GM12891 (cell line): ENCODE data around the gene GRIK4.

Source experiments
- POLR2A ChIP-seq: IDR thresholded peaks from 2 replicates; pipeline ENCODE4 v1.6.1; 2011; ENCODE audit warnings: low read depth, low read length, control low read depth
- POLR2AphosphoS5 ChIP-seq: IDR thresholded peaks from 2 replicates; pipeline ENCODE4 v1.6.1; 2011; ENCODE audit warnings: low read depth, low read length, control low read depth

GRCh38 chr11:120565466-120566155, 54.1 kb downstream of the GRIK4 start:
- TF ChIP-seq POLR2A = no peak
- TF ChIP-seq POLR2AphosphoS5 = no peak
